Astrocyte of the spinal cord (primary cell): ENCODE results near the gene MX1.

Source experiments
- DNase-seq: peaks from one replicate; pipeline ENCODE4 v3.0.0; 2011; ENCODE audit warnings: low read depth, low spot score
- H3K4me3 ChIP-seq: 2 replicates; pipeline ENCODE4 v1.5.1; 2011; ENCODE audit warnings: low read depth, mild to moderate bottlenecking, low read length, moderate library complexity
- in situ Hi-C: cut with HindIII; loops from 2 replicates; pipeline ENCODE4 v1.10.0; 2017; ENCODE audit warnings: low sequenced_read_pairs
- TF ChIP-seq, protein P1 (sequence below): IDR thresholded peaks from 2 replicates; pipeline ENCODE4 v1.5.1; 2012; ENCODE audit warnings: low read depth, mild to moderate bottlenecking, low read length, inconsistent platforms

The MX1 gene, protein sequence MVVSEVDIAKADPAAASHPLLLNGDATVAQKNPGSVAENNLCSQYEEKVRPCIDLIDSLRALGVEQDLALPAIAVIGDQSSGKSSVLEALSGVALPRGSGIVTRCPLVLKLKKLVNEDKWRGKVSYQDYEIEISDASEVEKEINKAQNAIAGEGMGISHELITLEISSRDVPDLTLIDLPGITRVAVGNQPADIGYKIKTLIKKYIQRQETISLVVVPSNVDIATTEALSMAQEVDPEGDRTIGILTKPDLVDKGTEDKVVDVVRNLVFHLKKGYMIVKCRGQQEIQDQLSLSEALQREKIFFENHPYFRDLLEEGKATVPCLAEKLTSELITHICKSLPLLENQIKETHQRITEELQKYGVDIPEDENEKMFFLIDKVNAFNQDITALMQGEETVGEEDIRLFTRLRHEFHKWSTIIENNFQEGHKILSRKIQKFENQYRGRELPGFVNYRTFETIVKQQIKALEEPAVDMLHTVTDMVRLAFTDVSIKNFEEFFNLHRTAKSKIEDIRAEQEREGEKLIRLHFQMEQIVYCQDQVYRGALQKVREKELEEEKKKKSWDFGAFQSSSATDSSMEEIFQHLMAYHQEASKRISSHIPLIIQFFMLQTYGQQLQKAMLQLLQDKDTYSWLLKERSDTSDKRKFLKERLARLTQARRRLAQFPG

DNA sequence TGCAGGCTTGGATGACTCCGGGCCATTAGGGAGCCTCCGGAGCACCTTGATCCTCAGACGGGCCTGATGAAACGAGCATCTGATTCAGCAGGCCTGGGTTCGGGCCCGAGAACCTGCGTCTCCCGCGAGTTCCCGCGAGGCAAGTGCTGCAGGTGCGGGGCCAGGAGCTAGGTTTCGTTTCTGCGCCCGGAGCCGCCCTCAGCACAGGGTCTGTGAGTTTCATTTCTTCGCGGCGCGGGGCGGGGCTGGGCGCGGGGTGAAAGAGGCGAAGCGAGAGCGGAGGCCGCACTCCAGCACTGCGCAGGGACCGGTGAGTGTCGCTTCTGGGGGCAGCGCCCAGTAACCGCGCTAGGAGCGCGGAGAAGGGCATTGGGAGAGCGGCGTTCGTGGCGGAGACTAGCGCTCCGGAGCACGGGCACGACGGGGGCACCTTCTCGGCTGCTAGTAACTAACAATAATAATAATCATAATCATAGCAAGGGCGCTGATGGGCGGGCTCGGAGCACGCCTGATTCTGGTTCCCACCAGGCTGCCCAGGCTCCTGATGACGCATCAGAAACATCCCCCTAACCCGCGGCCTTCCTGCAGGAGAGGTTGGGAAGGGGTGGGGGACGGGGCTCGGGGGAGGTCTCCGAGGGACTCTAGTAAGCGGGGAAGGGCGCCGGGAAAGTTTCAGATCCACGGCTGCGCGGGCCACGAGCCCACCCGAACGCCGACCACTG is at the start of gene MX1:
Gene MX1, plus strand, starts transcription at position 286 of the 722 bp plus-strand sequence. CDS start 5,832 bp downstream, outside the sequence.
- H3K4me3 ChIP-seq: peak within 1 kb of the TSS; percentile 47
- in situ Hi-C loops: no loop called here
- TF ChIP-seq, protein P1, sequence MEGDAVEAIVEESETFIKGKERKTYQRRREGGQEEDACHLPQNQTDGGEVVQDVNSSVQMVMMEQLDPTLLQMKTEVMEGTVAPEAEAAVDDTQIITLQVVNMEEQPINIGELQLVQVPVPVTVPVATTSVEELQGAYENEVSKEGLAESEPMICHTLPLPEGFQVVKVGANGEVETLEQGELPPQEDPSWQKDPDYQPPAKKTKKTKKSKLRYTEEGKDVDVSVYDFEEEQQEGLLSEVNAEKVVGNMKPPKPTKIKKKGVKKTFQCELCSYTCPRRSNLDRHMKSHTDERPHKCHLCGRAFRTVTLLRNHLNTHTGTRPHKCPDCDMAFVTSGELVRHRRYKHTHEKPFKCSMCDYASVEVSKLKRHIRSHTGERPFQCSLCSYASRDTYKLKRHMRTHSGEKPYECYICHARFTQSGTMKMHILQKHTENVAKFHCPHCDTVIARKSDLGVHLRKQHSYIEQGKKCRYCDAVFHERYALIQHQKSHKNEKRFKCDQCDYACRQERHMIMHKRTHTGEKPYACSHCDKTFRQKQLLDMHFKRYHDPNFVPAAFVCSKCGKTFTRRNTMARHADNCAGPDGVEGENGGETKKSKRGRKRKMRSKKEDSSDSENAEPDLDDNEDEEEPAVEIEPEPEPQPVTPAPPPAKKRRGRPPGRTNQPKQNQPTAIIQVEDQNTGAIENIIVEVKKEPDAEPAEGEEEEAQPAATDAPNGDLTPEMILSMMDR: no peak
- DNase-seq: peak; percentile 7

DNA sequence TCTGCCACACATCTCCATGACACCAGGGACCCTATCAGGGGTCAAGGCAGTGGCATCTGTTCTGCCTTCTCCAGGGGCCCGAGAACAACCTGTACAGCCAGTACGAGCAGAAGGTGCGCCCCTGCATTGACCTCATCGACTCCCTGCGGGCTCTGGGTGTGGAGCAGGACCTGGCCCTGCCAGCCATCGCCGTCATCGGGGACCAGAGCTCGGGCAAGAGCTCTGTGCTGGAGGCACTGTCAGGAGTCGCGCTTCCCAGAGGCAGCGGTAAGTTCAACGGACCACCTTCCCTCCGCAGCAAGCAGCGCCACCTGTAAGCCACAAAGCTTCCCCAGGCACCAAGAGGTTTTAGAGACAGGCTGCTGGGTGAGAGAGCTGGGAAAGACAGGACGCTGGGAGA is 48.3 kb upstream of the MX1 start:
- H3K4me3 ChIP-seq: no peak overlapping the region
- DNase-seq: no peak
- TF ChIP-seq, protein P1: no peak
- in situ Hi-C loops: no loop called here

DNA sequence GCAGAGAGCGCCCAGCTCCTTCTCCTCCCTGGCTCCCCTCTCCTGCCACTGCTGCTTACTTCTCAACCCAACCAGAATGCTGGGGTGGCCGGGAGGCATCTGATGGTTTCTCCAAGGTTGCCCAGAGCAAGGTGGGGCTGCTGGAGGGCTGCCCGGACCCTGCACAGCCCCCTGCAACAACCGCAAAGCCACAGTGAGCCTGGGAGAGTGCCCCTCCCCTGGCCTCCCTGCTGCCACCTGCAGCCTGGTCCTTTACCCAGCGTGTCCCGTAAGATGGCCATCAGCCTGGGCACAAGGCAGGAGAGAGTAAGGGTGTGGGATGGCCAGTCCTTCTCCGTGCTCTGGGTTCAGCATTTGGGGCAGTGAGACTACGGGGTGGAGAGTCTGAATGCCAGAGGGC is 47.2 kb upstream of the MX1 start:
- TF ChIP-seq, protein P1: no peak
- in situ Hi-C loops: no loop called here
- H3K4me3 ChIP-seq: no peak overlapping the region
- no peak for DNase-seq

DNA sequence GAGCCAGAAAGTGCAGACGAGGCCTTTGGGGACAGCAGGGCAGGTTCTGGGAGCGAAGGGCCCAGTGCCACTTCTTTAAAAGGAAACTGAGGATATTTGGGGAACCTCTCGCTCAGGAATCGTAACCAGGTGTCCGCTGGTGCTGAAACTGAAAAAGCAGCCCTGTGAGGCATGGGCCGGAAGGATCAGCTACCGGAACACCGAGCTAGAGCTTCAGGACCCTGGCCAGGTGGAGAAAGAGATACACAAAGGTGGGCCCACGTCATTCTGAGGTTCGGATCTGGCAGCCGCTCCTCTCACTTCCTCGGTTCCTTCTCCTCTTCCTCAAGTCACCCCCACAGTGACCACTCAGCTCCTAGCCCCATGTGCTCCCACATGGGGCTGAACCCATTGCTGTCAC is 46.1 kb upstream of the MX1 start:
- TF ChIP-seq, protein P1: no peak
- in situ Hi-C loops: no loop called here
- H3K4me3 ChIP-seq: no peak overlapping the region
- no peak for DNase-seq

DNA sequence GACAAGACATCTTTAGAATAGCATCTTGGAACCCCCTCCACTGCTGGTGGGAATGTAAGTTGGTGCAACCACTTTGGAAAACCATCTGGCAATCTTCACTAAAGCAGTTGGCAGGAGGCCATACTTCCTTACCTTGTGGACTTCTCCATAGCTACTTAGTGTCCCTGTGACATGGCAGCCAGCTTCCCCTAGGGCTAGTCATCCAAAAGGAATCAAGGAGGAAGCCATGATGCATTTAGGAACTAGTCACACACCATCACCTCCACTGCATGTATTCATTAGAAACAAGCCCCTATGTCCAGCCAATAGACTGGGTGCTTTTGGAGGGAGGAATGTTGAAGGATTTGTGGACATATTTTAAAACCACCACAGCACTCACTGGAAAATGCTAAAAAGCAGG is 44.3 kb upstream of the MX1 start:
- in situ Hi-C loops: no loop called here

More for the DNA sequence above, 44.3 kb upstream of the MX1 start:
- no peak overlapping the region for H3K4me3 ChIP-seq
- no peak for DNase-seq
- TF ChIP-seq, protein P1: no peak
